ENCODE data around the gene PDXK. TPM values are rescaled to one million over a fixed set of nuclear protein-coding genes. Genes with fewer than 3 reads are reported as not detected.

Gene PDXK
- total RNA-seq, 1 donor, result 69.4 TPM

GRCh38 chr21:43759651-43760050, 40.7 kb downstream of the PDXK start:
- no peak for DNase-seq (ENCODE audit: low read depth)
- TF ChIP-seq, protein P1, sequence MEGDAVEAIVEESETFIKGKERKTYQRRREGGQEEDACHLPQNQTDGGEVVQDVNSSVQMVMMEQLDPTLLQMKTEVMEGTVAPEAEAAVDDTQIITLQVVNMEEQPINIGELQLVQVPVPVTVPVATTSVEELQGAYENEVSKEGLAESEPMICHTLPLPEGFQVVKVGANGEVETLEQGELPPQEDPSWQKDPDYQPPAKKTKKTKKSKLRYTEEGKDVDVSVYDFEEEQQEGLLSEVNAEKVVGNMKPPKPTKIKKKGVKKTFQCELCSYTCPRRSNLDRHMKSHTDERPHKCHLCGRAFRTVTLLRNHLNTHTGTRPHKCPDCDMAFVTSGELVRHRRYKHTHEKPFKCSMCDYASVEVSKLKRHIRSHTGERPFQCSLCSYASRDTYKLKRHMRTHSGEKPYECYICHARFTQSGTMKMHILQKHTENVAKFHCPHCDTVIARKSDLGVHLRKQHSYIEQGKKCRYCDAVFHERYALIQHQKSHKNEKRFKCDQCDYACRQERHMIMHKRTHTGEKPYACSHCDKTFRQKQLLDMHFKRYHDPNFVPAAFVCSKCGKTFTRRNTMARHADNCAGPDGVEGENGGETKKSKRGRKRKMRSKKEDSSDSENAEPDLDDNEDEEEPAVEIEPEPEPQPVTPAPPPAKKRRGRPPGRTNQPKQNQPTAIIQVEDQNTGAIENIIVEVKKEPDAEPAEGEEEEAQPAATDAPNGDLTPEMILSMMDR (IDR thresholded peaks at IDR 0.05; ENCODE audit: insufficient read depth, low read length), result no peak

GRCh38 chr21:43760391-43760958, 41.5 kb downstream of the PDXK start:
- no peak for DNase-seq (ENCODE audit: low read depth)
- TF ChIP-seq, protein P1 (IDR thresholded peaks at IDR 0.05; ENCODE audit: insufficient read depth, low read length), result no peak
- no peak overlapping the region for H3K4me3 ChIP-seq (ENCODE audit: low read depth, low read length)

More at GRCh38 chr21:43759651-43760050, 40.7 kb downstream of the PDXK start:
- H3K4me3 ChIP-seq (ENCODE audit: low read depth, low read length), result no peak overlapping the region

DNA sequence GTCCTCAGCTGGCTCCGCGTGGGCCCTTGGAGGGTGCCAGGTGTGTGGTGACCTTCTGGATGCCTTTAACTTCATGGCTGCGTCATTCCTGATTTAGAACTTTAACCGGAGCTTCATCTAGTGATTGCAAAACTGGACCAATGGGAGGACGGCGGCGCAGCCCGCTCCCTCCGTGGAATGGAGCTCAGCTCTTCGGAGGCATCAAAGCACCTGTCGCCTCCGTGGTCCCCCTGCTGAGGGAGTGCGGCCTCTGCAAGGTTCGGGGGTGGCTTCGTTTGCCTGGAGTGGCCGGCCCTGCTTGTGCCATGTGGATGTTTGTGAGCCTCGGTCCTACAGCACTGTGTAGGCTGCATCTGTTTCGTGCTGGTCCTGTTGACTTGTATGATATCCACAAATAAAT, 43.0 kb downstream of the PDXK start:
- no peak overlapping the region for H3K4me3 ChIP-seq (ENCODE audit: low read depth, low read length)
- DNase-seq (ENCODE audit: low read depth), result no peak
- TF ChIP-seq, protein P1 (IDR thresholded peaks at IDR 0.05; ENCODE audit: insufficient read depth, low read length), result no peak

DNA sequence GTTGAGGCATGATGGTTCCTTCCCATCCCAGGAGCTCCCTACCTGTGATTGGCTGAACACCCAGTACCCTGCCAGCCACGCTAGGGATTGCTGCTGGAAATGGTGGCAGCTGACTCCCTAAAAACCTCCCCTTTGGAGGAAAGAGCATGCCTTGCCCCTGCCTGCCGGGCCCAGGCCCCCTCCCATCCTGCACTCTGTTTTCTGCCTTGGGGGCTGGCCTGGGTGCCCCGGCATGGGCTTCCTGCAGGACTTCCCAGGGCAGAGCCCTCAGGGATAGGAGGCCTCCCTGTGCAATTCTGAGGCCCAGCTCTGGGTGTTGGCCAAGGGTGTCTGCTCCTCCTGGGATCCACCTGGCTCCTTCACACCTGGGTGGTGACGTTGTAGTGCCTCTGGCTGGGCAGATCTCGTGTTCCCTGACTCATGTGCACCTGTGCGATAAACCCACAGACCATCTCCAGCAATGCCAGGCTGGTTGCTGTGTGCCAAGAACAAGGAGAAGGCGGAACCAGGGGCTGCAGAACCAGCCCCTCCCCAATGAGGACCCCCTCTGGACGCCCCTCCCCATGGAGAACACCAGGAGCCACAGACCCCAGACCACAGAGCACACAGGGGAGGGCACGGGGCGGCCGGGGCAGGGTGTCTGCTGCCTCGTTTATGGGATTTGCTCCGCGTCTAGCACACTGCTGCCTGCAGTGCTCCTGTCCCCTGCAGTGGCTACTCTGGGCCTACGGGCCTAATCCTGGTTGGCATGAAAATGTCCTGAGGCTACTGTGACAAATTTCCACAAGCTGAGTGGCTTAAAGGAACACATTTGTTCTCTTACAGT, 43.6 kb downstream of the PDXK start:
- no peak for DNase-seq (ENCODE audit: low read depth)
- H3K4me3 ChIP-seq (ENCODE audit: low read depth, low read length), result no peak overlapping the region
- TF ChIP-seq, protein P1 (IDR thresholded peaks at IDR 0.05; ENCODE audit: insufficient read depth, low read length), result no peak

- TF ChIP-seq, protein P1 (IDR thresholded peaks at IDR 0.05; ENCODE audit: insufficient read depth, low read length), result no peak
- DNase-seq (ENCODE audit: low read depth), result no peak
- H3K4me3 ChIP-seq (ENCODE audit: low read depth, low read length), result no peak overlapping the region
Observed at GRCh38 chr21:43763901-43764523, 45.1 kb downstream of the PDXK start.

DNA sequence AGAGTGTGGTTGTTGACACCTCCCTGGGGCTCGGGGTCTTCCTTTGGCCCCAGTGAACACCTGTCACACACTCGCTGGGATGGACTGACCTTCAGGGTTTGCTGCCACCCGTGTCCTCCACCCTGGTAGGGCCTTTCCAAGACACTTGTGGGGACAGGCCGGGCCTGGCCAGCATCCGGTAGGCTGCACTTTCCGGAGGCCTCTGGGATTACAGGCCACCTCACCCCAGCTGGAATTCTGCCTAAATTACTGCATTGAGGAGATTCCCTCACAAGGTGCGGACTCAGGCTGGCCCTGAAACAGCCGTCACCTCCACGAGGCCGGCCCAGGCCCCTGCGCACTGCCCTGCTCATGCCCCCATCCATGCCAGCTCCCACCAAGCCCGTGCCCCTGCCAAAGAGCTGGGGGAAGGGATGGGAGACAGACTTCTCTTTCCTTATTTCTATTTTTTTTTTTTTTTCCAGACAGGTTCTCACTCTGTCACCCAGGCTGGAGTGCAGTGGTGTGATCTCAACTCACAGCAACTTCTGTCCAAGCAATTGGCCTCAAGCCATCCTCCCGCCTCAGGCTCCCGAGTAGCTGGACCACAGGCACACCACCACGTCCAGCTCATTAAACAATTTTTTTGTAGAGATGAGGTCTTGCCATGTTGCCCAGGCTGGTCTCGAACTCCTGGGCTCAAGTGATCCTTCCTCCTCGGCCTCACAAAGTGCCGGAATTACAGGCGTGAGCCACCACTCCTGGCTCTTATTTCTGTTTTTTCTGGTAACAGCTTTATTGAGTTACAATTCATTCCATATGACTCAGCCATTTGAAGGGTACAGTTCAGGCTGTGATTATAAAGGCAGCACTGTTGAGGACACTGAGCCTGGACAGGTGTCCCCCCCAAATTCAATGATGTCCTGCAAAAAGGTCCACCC, 45.9 kb downstream of the PDXK start:
- H3K4me3 ChIP-seq (ENCODE audit: low read depth, low read length), result no peak overlapping the region
- DNase-seq (ENCODE audit: low read depth), result peak; percentile 46
- TF ChIP-seq, protein P1 (IDR thresholded peaks at IDR 0.05; ENCODE audit: insufficient read depth, low read length), result no peak
